Non-pigmented ciliary epithelial cell (primary cell): Measurements from ENCODE around the gene SPDL1.
A peak's percentile ranks its signal among the peaks of the same experiment; 100 is the strongest.

Source experiments
- DNase-seq: peaks from one replicate; pipeline ENCODE4 v3.0.0-alpha.2; 2010; ENCODE audit warnings: low read depth

The SPDL1 gene, protein sequence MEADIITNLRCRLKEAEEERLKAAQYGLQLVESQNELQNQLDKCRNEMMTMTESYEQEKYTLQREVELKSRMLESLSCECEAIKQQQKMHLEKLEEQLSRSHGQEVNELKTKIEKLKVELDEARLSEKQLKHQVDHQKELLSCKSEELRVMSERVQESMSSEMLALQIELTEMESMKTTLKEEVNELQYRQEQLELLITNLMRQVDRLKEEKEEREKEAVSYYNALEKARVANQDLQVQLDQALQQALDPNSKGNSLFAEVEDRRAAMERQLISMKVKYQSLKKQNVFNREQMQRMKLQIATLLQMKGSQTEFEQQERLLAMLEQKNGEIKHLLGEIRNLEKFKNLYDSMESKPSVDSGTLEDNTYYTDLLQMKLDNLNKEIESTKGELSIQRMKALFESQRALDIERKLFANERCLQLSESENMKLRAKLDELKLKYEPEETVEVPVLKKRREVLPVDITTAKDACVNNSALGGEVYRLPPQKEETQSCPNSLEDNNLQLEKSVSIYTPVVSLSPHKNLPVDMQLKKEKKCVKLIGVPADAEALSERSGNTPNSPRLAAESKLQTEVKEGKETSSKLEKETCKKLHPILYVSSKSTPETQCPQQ

DNA sequence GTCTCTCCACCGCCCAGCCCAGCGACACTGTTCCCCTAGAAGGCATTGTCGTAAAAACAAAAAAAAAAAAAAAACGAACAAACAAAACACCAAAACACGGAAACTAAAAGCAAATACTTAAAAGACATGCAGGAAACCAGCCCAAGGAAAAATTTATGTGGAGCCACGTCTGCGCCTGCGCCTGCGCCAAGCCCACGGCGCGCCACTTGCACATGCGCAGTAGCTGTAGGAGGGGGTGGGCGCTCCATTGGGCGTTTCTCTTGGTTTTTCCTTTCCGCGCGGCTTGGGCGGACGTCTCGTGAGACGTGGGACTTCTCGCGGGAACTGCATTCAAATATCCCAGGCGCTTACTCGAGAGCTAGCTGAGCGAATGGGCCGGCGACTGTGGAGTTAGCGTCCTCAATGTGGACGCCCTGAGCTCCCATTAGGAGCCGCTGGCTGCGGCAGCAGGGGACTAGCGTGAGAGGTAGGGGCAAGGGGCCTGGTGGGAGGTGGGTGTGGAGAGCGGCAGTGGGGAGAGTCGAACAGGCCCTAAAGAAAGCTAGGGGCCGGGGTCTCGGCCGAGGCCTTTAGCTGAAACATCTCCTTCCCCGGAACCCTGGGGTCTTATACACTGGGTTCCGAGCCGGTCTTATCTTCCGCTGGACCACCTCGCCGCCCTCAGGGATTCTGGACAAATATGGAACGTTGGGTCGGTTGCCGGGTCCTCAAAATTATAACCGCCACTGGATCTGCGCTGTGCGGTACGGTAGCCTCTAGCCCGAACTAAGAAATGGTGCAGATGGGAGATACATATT is at the start of gene SPDL1:
SPDL1 (plus strand) TSS at position 350 of the 797 bp plus-strand sequence. CDS start 4,644 bp downstream, outside the sequence.
- peak; percentile 83 for DNase-seq

DNA sequence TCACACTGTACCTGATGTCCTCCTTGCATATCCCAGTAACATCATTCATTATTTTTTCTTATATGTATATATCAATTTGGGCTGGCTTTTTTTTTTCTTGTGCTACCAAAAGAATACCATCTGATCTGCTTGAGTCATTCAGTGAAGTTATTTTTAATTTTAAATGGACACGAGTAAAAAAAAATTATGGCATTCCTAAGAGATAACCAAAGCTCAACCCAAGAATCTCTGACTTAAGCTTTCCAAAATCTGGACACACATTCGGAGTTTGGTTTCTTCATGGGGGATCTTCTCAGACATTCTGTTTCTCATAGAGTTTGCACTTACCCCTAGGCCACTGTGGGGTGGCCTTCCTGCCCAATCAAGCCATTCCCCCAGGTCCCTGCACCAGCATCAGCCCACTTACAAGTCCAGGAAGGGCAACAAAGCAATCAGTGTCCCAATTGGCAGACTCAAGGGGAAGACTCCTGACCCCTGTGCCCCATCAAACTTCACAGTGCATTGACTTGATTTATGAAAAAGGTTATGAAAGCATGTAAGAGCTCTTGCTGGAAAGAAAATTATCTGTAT is 49.2 kb upstream of the SPDL1 start:
- no peak for DNase-seq

DNA sequence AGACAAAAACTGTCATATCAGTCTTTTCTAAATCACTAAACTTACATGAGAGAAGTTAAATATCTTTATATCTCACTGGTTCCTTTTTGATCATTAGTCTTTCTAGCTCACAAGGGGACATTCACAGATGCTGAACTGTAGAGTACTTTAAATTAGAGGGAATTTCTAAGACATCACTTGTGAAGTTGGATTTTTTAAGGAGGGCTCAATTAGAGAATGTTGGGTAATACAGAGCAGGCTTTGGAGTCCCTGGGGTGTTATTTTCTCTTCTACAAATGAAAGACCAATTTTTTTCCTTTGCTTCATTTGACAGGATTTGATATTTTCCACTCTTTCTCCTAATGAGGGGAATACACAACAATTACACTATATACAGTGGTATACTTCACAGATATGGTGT is 48.6 kb upstream of the SPDL1 start:
- no peak for DNase-seq

DNA sequence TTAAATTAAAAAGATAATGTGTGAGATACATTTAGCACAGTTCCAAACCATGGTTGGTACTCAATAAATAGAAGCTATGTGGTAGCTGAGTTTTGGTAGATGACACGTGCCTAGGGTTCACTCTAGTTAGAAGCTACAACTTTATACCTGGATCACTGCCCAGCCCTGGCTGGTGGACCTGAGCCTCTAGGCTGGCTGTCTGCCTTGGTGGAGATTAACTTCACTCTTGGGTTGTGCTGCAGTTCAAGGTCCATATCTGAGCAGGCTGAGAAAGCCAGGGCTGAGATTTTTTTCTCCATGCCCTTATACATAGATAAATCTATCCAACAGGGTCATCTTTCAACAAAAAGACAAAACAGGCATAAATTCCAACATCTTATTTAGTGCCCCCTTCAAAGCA is 44.6 kb upstream of the SPDL1 start:
- DNase-seq, result no peak

DNA sequence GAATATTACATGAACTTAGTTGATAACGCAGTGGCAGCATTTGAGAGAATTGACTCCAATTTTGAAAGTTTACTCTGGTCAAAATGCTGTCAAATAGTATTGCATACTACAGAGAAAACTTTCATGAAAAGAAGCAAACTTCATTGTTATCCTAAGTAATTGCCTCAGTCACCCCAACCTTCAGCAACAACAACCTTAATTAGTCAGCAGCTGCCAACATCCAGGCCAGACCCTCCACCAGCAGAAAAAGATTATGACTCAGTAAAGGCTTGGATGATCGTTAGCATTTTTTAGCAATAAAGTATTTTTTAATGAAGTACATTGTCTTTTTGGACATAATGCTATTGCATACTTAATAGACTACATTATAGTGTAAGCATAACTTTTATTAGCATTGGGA is 40.8 kb upstream of the SPDL1 start:
- no peak for DNase-seq

DNA sequence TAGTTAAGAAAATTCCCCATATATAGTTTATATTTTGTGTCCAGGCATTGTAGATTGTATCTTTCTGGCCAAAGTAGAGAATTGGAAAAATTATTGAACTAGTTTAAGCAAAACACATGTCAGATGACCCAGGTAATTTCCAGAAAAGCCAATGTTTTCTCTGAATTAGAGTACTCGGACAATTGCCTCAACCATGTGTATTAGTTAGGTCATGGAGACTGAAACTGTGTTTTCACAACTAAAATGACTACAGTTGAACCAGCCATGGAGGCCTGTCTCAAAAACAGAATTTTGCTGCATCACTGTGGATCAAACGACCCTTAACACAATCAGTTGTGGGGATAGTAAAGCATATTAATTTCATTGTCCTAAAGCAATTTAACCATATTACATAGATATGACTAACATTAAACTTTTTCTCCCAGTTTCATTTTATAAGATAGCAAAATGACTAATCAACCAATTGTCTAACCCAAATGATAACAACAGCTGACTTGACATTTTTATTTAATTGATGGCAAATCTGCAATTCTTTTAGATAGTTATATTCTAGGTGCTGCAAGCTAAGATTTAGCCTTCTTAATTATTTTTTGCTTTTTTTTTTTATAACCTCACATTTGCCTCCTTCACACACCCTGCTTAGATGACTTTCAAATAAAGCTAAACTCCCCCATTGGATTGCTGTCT is 39.2 kb upstream of the SPDL1 start:
- DNase-seq, result no peak

DNA sequence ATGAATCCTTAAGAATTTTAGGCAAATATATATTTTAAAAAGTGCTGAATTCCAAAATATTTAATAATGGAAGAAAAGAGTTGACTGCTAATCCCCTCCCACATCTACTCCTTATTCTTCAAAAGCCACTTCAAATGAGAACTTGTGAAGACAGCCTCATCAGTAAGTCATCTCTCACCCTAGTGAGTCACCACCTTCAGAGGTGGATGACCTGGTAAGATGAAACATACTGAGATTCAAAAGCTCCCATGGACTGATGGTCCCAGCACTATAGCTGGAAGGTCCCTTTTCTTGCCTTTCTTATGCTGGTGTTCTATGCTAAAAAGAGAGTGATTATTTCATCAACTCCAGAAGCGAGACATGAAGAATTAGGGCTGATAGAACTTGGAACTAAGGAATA is 37.8 kb upstream of the SPDL1 start:
- no peak for DNase-seq

DNA sequence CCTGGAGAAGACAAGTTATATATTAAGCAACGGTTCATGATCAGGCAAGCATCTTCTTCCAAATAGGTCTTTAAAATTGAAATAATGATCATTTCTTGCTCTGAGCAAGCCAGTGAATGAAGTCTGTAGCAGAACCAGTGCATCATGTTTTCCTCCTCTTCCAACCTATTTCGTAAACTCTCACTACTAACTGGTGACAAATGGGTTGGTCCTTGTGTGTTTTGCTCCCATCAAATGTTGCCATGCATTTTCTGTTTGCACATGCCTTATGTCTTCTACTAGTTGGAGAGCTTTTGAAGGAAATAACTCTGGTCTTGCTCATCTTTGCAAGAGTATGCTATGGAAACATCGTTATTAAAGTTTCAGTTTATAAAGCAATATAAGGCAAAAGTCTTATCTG is 37.2 kb upstream of the SPDL1 start:
- no peak for DNase-seq

DNA sequence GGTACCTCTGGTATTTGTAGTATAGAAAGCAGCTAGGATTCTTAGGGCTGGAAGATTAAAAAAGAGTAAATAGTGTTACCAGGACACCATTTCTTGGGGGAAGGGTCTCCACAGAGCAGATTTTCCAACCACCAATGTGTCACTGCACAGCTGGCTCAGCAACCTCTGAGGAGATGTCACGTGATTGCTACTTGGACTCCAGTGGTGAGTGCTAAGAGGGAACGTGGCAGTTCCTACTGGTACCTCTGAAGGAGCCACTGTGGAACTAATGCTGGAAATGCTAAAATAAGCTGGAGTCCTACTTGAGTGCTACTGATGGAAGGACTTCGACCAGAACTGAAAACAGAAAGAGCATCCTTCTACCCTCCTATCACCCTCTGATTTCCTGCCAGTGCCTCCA is 36.1 kb upstream of the SPDL1 start:
- no peak for DNase-seq

DNA sequence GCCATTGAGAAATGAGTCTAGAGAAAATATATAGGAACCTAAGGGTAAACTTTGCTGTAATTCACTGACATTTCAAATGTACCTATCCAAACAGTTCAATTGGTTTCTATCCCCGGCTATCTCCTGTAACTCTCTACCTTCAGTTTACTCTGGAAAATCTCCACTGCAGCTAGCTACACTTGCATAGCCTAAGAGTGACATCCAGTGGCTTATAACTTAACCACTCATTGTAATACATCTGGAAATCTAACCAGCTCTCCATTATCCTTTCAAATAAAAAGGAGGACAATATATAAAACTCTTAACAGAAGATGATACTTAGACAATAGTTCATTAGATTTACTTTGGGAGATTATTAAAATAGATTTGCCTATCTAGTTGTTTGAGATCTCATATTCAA is 35.3 kb upstream of the SPDL1 start:
- peak; percentile 11 for DNase-seq

DNA sequence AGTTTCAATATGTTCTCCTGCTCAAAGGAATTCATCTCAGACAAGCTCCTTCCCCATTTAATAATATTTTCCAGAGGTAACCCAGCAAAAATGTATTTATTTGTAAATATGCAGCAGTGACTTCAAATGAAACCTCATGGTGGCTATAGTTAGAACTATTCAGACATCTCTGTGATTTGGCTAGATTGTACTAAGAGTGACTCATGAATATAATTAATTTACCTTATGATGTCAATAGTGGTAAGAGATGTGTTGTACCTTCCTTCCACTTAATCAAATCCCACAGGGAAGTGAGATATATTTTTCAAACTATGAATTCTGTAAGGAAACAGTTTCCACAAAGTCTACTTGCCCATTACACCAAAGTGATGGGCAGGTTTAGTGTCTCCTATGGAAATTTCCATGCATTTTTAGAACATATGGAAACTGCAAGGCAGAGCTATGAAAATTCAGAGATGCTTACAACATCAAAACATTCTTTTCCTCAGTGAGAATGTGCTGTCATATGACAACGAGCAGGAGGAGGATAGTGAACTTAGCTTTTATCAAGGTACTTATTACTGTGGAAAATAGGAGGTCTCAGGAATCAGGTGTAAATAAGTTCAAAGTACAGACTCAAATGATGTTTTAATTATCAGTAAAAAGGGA is 34.0 kb upstream of the SPDL1 start:
- DNase-seq, result no peak

DNA sequence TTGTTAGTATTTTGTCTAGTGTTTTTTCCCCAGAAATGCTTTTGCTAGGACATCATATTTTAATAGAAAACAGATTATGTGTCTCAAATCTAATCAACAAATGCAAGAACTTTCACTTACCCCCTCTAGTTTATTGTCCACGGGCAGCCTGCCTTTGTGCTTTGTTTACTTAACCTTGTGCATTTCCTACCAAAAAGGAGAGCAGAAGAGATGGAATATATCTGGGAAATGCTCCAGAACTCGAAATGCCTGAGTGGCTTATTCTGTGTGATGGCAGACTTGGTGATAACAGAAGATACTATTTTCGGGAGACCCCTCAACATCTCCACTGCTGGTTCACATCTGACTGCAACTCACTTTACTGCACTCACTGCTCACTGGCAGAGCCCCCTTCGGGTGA is 33.3 kb upstream of the SPDL1 start:
- DNase-seq, result no peak

DNA sequence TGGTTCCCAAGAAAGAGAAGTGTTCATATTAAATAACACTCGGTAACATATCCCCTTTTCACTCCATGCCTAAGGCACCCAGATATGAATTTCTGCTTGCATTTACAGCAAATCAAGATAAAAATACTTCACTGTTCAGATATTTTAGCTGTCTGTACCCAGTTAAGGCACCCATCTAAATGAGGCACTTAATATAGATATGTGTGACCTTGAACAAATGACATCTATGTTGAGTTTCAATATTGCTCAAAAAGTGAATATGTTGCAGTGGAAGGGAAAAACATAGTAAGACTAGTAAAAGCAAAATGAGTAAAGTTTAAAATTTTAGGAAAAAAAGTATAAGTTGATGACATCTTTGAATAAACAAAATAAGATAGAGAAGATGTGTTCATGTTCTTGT is 32.4 kb upstream of the SPDL1 start:
- no peak for DNase-seq

DNA sequence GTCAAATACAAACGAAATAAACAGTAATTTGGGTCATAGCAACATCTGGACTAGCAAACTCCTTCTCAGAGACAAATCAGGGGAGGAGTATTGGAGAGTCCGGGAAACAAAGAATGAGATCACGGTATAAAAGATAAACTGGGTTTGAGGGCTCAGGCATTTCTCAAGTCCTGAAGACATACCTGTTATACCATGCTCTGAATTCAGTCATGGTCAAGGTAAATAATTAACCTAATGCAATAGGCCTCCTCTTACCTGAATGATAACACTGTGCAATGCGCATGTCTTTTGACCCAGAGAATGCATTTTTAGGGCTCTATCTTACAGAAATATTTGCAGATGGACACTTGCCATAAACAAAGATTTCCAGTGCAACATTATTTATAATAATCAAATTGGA is 31.9 kb upstream of the SPDL1 start:
- no peak for DNase-seq

DNA sequence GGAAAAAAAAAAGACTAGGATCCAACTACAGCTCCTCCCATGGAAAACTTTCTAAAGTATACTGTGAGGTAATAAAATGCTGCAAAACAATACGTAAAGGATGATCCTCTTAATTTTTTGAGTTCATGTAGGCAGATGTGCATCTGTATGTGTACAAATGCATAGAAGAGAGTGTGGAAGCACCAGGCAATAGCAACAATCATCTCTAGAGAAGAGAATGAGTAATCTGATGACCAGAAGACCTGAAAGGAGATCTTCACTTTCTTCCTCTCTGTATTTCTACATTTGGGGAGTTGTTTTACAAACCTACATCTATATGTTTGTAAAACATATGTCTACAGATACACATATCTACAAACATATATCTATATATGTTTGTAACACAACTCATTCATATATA is 29.3 kb upstream of the SPDL1 start:
- DNase-seq, result no peak

DNA sequence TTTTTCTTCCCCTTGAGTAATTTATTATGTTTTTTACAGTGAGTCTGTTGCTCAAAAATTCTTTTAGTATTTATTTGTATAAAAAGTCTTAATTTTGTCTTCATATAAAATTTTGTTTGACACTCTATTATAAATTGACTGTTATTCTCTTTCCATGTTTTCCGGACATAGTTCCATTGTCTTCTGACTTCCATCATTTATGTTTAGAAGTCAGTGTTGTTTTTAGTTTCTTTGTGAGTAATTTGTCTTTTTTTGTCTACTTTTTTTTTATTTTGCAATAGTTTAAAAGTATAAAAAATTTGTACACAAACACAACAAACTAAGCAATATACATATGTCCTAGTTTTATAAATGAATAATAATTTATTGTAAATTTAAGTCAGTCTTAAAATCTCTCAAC is 25.7 kb upstream of the SPDL1 start:
- no peak for DNase-seq

DNA sequence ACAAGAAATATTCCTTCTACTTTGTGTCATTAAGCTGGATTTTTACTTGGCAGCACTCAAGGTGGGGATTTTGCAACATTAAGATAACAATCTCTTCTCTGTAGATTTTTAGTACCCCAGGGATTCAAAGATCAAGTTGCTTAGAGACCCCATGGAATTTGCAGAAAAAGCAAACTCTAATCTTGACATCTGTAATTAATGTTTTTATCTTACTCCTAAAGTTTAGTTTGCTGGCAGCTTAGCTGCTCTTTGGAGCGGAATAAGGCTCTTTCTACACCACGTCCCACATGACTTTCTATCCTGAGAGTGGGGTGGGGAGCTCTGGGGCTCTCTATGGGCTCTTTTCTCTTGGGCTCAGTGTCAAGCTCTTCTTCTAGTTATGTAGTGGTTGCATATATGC is 21.7 kb upstream of the SPDL1 start:
- no peak for DNase-seq

DNA sequence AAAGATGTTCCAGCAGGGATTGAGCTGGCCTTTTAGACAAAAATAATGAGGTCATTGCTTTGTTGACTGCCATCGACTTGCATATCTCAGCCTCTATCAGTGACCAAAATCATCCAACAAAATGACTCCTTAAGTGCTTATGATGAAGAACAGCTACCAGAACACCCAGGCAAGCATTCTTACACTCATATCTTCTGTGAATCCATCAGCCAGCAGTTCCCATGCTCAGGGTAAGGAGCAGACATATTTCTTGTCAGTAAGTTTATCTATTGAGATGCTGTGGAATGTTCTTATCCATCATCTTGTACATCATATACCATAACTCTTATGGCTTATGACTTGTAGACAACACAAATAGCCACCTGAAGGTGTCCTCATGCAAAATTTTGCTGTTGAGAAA is 20.2 kb upstream of the SPDL1 start:
- no peak for DNase-seq

DNA sequence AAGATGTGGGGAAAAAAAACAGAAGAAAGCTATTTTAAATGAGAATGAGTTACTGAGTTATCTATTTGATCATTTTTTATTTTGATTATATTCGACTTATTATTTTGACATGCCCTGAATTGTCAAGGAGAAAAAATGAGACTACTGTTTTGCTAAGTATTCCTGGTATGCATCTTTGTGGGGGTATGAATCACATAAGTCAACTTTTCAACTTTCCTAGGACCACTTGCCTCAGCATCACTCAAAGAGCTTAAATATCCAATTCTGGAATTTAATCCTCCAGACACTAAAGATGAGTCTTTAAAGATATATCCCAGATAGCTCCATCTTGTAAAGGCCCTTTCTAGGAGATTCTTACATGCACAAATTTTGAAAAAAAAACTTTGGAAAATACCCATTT is 17.4 kb upstream of the SPDL1 start:
- DNase-seq, result no peak

DNA sequence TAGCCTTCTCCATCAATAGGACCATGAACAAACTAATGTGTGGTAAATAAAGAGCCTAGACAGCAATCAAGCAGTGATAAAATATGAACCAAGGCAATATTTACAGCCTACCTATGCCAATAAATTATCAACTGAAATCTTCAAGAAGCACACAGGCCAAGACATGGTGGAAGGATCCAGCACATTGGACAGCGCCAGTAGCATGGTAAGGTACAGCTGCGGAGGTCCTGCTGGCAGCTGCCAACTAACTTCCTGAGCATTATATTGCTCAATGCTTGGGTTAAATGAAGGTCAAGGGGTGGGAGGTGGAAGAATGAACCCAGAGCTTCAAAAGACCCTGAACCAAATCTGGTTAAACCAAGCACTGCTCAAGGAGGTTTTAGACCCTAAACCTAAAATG is 16.5 kb upstream of the SPDL1 start:
- DNase-seq, result no peak

DNA sequence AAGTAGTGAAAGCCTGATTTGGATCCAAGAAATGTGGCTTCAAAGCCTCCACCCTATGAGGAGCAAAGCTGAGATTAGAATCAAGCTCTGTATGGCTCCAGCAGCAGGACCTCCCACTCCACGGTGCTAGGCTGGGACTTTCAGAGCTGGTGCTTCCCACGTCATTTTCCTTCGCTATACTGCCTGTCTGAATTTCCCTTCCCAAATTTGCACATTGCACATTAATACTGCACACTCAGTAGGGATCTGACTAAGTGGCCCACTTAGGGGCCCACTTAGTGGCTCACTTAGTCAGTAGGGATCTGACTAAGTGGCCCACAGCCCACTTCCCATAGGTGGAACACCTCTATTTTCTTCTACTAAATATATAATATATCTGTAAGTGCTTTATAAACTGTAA is 14.1 kb upstream of the SPDL1 start:
- DNase-seq, result no peak

DNA sequence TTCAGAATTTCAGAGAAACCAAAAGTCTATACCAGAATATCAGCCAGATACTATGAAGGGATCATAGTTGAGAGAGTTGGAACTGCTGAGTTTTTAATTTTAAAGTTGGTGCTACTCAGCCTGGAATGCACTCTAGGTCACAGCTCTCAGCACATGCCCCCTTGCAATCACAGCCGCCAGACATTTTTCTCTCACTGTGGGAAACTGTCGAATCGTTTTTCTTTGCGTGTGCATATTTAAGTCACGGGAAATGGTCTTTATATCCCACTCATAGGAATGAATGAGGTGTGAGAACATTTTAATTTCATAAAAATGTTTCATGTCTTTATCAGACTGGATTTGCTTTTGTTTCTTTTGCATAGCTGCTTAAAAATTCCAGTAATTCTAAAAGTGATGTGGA is 12.2 kb upstream of the SPDL1 start:
- DNase-seq, result no peak
